NCI-H345 treated with DMSO at 0.1 percent for 48 hours (cell line): ENCODE data around the gene IGSF22.

Experiments used
- DNase-seq: peaks from one replicate; lab custom pipeline; 2025; ENCODE audit not compliant: unreplicated experiment; lab: John Stamatoyannopoulos, UW

Gene IGSF22

DNA sequence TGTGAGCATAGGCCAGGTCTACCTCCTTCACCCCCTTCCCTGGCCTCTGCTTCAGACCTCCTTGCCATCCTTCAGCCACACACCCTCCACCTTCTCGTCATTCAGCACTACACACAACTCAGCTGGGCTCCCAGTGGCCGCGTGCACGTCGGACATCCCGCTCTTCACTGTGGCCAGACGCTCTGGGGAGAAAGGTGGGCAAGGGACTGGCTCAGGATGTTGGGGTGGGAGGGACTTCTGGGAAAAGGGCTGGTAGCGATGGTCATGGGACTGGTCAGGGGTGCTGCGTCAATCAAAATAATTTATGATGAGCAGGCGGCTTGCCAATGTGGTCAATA lies 11.6 kb downstream of the IGSF22 start:
- no peak for DNase-seq

DNA sequence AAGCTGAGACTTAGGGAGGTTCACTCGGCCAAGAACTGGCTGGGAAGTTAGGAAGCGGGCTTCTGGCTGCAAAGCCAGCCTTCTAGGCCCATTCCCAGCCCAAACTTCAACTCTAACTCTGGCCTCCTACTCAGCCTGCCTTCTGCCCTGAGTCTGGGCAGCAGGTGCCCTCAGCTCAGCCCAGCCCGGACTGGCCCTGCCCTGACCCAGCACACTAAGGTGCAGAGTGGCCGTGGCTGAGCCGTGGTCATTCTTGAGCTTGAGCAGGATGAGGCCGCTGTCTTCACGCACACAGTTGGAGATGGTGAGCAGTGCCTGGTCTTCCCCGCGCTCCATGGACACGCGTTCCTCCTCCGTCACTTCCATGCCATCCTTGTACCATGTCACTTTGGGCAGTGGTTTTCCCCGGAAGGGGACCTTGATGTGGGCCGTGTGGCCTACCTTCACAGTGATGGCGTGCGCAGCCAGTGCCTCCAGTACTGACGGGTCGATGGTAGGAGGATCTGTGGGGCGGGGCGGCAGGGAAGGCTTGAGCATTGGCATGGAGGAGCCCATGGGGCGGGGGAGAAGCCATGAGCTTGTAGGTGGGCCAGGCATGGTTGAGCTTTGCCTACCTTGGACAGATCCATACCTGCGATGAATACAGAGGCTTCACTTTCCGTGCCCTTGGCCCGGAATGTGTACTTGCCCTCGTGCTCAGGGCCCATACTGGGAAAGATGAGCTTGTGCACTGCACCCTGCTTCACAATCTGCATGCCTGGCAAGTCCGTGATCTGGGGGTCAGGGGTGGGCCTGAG lies 12.1 kb downstream of the IGSF22 start:
- DNase-seq = no peak

DNA sequence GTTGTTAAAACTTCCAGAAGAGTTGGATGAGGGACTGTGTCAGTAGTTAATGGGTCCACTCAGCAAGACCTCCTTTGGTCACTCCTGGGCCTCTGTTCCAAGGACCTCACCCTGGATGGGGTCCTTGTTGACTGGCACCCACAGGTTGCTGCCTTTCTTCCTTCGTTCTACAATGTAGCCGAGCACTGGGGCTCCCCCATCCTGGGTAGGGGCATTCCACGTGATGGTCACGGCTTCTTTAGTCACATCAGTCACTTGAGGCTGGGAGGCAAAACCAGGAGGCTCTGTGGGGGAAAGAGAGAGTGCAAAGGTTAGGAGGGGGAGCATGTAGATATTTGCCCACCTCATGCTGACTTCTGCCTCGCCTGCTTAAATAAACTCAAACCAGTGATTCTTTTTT lies 15.4 kb downstream of the IGSF22 start:
- no peak for DNase-seq

DNA sequence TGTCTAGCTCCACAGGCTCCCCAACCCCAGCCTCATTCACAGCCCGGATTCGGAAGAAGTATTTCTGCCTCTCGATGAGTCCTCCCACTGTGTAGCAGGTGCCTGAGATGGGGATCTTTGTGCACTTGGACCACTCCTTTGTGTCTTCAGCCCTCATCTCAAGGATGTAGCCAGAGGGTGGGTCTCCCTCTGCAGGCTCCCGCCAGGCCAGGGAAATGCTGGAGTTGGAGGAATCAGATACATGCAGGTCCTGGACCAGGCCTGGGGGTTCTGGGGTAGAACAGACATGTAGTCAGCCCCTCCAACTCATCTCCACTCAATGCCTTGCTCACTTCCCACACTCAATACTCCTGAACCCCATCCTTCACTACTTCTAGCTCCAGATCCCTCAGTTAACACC lies 16.6 kb downstream of the IGSF22 start:
- DNase-seq = no peak

DNA sequence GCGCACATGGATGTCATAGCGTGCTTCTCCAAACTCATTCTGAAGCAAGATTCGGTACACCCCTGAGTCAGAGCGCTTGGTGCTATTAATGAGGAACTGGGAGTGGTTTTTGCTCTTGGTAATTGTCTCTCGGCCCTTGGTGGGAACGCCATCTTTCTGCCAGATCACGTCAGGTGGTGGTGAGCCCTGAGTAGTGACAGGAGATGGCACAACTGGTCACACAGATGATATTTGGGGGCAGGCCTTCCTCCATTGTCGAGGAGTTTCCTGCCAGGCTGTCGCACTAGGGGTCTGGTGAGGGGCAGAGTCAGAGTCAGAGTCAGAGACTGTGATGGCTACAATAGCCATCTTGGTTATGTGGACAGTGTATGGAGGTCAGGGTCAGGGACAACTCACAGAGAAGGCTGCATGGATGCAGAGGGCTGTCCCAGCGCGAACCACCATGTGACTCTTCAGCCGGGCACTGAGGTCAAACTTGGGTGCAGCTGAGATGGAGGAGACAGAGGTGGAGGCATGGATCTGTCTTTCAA lies 18.1 kb downstream of the IGSF22 start:
- no peak for DNase-seq

DNA sequence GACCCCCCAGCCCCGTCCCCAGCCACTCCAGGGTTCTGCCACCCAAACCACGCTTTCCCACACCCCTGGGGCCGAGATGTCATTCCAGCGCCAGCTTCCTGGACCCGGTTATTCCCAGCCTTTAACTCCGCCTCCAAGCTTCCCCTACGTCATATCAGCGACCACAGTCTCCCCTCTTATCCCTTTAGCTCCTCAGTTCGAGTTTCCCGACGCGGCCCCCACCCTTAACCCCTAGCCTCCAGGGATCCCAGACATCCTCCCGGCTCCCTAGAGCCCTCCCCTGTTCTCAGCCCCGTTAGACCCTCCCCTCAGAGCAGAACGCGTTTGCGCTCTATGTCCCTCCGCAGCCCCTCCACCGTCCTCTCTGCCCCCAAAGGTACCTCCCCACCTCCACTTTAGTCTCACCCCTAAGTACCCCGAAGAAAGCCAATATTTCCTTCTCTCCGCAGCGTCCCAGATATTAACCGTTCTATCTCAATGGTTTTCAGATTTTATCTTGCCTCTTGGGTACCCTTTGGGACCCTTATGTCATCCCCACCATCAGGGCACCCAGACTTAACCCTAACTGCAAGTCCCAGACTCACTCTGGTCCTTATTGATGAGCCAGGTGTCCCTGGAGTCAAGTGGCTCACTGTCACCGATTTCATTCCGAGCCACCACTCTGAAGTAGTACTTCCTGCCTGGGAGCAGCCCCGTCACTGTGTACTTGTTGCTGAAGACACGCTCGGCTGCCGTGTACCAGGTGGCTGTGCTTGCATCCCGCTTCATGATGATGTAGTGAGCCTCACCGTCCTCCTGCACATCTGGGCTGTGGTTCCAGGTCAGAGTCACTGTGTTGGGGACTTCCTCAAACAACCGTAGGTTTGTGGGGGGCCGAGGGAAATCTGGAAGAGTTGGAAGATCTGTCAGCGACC lies 19.4 kb downstream of the IGSF22 start:
- DNase-seq = peak; percentile 33

DNA sequence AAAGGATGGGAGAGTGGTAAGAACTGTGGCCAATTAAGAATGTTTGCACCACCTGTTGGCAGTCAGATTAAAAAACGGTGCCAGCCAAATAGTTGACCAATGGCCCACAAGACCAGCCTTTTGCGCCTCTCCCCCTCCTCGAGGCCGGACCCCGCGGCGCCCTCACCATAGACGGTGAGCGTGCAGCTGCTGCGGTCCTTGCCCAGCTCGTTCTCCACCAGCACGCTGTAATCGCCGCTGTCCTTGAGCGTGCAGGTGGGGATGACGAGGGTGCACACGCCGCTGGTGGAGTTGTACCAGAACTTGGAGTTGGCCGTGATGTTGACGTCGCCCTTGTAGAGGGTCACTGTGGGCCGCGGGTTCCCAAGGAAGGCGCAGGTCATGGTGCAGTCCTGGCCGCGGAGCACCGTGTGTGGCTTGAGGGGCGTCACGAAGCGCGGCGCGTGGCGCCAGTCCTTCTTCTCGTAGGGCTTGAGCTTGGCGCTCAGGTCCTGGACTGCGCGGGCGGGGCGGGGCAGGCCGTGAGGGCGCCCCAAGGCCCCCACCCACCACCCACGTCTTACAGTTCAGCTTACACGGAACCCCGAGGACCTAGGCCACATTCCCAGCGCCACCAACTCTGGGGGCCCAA lies 20.2 kb downstream of the IGSF22 start:
- DNase-seq = no peak

DNA sequence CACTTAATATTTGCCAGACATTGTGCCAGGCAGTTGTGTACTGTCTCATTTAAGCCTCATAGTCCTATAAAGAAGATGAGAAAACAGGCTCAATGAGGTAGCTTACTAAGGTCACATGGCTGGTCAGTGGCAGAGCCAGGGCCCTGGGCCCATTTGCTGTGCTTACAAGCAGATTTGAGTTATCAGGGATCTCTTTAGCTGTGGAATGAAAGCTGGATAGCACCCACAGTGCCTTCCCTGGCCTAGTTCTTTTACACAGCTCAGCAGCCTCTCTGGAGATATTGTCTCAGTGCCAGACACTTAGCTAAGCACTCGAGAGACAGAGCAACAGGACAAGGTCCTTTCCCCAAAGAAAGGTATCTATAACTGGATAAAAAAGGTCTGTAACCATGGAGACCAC lies 21.3 kb downstream of the IGSF22 start:
- DNase-seq = no peak

DNA sequence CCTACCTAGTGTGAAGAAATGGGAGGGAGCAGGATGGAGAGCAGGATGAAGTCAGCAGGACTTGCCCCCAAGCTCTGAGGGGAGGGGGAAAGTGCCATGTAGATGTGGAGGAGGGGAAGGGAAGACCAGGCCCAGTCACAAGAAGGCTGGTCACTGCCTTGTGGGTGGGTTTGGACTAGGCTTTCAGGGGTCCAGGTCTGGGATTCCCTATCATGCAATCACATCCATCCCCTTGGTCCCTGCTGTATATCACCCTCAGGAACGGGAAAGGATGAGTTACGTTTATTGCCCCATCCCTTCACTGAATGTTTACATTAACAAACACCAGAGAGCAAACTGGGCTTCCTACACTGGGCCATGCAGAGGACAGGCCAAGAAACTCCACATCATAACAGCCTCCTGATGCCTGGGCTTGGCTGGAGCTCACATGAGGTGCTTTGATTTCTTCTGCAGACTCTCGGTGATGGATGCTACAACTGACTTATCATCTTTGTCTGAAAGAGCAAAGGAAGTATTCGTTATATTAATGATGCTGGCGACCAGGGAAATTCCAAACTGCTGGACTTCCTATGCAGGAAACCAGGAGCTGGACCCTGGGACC lies 21.8 kb downstream of the IGSF22 start:
- no peak for DNase-seq

DNA sequence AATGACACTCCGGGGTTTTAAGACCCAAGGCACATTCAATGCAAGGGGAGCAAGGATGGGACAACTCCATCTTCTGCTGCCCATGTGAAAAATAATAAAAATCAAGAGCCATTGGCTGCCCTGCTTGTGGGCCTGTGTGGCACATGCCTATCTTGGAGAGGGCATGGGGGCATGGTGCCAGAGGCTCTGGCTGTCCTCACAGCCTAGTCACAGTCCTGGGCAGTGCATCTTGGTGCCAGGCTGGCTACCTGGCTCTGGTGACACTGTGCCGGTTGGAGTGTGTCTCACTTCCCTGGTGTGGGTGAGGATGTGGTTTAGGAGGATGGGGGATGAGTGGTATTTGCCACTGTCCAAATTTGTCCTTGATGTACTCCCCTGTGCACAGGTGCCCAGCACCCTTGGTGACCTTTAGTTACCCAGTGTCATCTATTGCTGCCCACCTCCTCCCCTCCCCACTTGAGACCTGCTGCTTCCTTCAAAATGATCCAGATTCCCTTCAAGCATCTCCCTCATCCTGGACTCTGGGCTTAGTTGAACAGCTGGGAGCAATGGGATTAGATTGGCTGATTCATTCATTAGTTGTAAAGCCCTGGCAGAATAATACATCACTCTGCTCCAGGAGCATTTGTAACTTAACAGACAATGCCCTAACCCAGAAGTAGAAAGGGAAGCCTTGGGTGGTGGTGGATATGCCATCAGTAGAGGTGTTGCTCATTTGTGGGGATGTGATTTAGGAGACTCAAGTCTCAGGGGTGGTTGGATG lies 22.8 kb downstream of the IGSF22 start:
- DNase-seq = no peak

DNA sequence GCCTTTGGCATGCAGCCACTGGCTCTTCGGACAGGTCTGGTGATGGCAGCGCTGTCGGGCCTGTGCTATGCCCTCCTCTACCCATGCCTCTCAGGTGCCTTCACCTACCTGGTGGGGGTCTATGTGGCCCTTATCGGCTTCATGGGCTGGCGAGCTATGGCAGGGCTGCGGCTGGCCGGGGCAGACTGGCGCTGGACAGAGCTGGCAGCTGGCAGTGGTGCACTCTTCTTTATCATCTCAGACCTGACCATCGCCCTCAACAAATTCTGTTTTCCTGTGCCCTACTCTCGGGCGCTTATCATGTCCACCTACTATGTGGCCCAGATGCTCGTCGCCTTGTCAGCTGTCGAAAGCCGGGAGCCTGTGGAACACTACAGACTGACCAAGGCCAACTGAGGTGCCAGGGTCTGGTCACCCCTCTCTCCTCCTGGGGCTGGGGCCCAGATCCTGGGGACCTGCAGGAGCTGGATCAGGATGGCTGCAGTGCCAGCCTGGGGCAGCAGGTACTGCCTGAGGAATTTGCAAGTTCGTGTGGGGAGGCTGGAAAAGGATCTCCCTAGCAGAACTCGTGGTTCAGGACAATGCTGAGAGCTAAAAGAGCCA lies 24.3 kb downstream of the IGSF22 start:
- no peak for DNase-seq

DNA sequence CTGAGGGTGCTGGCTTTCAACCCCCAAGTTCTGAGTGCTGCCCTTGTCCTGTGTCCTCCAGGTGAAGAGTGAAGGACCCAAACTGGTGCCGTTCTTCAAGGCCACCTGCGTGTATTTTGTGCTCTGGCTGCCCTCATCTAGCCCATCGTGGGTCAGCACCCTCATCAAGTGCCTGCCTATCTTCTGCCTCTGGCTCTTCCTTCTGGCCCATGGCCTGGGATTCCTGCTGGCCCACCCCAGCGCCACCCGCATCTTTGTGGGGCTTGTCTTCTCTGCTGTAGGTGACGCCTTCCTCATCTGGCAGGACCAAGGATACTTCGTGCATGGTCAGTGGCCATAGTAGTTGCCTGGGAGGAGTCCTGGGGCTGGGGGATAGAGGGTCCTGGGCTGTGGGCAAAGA lies 25.1 kb downstream of the IGSF22 start:
- no peak for DNase-seq

DNA sequence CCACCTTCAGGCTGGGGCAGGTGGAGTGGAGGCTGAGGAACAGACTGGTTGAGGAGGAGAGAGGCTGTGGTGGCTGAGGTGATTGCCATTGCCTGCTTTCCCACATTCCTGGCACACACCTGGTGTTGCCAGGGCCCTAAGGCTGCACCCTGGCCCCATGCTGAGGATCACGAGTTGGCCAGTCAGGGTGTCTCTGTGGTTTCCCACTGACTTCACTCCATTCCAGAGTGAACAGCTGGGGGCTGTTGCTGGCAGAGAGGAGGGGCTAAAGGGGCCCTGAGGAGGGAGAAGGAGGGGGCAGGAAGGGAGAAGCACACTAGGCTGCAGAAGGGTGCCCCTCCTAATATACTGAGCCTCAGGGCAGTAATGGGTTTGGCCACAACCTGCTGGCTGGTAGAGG lies 25.6 kb downstream of the IGSF22 start:
- no peak for DNase-seq

DNA sequence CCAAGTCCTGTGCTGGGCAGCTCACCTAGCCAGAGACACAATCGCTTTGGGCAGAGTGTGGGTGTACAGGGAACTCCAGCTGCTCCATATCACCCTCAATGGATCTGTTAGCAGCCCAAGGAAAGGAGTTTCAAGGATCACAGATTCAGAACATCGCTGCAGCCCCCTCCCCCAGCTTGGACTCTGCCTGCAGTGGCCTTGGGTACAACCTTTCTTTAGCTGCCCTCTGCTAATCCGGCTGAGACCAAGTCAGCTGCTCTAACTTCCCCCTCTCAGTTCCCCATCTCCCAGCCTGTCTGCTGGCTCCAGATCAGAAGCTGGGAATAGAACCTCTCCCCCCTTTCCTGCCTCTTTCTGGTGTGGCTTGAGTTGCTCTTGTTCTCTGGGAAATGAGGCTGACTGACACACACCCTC lies 26.1 kb downstream of the IGSF22 start:
- no peak for DNase-seq

DNA sequence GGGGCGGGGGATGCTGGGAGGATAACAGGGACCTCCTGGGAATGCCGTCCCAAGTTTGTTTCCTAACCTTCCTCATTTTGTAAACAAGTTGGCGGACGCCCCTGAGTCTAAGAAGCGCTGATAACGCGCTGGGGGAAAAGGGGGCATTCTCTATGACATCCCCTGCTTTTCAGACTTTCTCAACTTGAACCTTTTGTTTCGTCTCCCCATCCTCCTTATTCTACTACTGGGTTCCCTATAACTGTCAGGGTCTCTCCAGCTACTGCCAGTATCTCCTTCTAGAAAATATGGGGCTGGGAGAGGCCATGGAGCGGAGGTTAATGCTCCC lies 26.8 kb downstream of the IGSF22 start:
- DNase-seq = peak; percentile 9

DNA sequence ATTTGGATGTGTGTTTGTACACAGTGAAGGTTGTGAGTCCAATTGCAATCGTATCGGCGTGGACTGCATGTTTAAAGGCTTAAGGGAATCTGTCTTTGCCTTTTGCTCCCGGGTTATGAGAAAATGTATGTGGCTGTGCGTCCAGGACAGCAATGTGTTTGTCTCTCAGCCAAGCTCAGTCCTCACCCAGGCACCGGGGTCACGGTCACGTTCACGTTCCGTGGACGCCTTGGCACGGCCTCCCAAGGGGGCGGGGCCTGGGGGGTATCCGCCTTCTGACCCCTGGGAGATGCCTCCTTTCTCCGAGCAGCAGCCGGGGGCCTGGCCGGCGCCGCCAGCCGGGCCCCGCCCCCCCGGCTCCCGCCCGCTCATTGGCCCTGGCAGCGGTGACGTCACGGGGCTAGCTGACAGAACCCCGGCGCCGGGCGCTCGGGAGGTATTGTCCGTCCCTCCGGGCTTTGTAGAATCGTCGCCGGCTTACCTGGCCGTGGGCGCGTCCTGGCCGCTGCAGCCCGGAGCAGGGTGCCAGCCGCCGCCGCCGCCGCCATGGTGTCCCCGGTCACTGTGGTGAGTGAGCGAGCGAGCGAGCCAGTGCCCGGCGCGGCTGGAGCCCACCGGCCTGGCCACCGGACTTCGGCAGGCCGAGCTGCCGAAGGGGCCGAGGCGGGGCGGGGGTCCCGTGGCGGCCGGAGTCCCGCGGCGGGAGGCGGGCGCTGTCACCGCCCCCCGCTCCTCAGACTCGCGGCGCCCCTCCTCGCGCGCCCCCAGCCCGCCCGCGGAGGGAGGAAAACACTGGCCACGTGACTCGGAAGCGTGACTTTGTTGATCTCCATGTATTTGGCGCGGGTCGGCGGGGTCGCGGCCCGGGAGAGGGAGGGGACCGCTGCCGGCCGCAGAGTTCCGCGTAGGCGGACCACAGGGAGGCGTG lies 27.4 kb downstream of the IGSF22 start, which contains the start of gene TMEM86A:
TMEM86A (plus strand) TSS at position 439 of the 928 bp plus-strand sequence; CDS start at position 547, 108 bp downstream.
- DNase-seq = peak; percentile 71

DNA sequence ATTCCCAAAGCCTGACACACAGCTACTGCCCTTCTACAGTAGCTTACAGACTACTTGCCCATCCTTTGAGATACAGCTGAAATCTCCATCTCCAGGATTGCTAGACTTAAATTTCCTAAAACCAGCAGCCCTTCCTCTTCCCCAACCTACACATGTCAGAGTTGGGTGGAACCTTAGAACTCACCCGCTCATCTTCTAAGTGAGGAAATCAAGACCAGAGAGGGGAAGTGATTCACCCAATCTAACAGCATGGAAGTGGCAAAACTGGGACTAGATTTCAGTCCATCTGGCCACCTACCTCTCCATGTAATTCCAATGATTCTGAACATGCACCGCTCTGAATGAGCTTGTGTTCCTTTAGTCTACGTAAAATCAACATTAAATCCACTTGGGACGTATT lies 28.4 kb downstream of the IGSF22 start:
- no peak for DNase-seq

DNA sequence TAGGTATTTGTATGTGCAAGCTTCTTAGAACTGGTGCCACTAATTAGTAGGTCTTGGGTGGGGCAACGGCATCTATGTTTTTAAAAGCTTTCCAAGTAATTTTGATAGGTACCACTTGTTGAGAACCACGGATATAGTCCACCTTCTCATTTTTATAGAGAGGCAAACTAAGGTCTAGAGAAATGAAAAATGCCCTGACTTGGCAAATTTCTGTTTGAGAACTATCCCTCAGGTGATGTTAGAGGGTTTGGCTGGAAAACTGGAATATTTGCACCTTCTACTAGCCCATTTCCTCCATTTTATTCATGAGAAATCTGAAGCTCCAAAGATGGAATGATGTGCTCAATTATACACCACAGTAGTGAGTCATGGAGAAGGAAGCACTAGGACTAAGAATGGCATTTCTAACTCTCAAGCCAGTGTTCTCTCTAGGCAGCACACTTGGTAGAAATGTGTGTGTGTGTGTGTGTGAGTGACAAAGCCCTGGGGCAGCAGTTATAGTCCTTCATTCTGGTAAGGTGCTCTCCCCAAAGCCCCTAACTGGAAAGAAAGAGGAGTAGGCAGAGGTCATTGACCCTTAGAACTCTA lies 29.3 kb downstream of the IGSF22 start:
- DNase-seq = no peak
